ENCODE data around the gene GRIP2. TPM values are rescaled to one million over a fixed set of nuclear protein-coding genes. Genes with fewer than 3 reads are reported as not detected.

Gene GRIP2
- total RNA-seq, 1 donor from 2014 or later: not detected

GRCh38 chr3:14465425-14465824, 74.7 kb downstream of the GRIP2 start:
- TF ChIP-seq CTCF (IDR thresholded peaks at IDR 0.05; ENCODE audit: insufficient read depth, low read length, poor library complexity, severe bottlenecking): no peak
- no peak for DNase-seq (ENCODE audit: low read depth)
- no peaks in the 10 kb centered on the region for H3K27me3 ChIP-seq (ENCODE audit: control insufficient read depth, insufficient read depth, low read length)
- H3K36me3 ChIP-seq (ENCODE audit: control insufficient read depth, insufficient read depth, low read length): peaks cover 9% of the 10 kb centered on the region
- H3K4me3 ChIP-seq (ENCODE audit: low read depth, low read length): no peak overlapping the region

- Histone ChIP-seq H3K36me3 (ENCODE audit: control insufficient read depth, insufficient read depth, low read length) (peaks cover 9% of the 10 kb centered on the region), H3K27me3 (ENCODE audit: control insufficient read depth, insufficient read depth, low read length) (no peaks in the 10 kb centered on the region), H3K4me3 (ENCODE audit: low read depth, low read length) (no peak overlapping the region)
- DNase-seq (ENCODE audit: low read depth): no peak
- TF ChIP-seq CTCF (IDR thresholded peaks at IDR 0.05; ENCODE audit: insufficient read depth, low read length, poor library complexity, severe bottlenecking): no peak
Measured at GRCh38 chr3:14464521-14464920, 75.6 kb downstream of the GRIP2 start.

GRCh38 chr3:14464141-14464465, 76.0 kb downstream of the GRIP2 start:
- no peak for TF ChIP-seq CTCF (IDR thresholded peaks at IDR 0.05; ENCODE audit: insufficient read depth, low read length, poor library complexity, severe bottlenecking)
- Histone ChIP-seq H3K4me3 (ENCODE audit: low read depth, low read length) (no peak overlapping the region), H3K27me3 (ENCODE audit: control insufficient read depth, insufficient read depth, low read length) (no peaks in the 10 kb centered on the region), H3K36me3 (ENCODE audit: control insufficient read depth, insufficient read depth, low read length) (peaks cover 7% of the 10 kb centered on the region)
- no peak for DNase-seq (ENCODE audit: low read depth)

- Histone ChIP-seq H3K36me3 (ENCODE audit: control insufficient read depth, insufficient read depth, low read length) (peaks cover 6% of the 10 kb centered on the region), H3K27me3 (ENCODE audit: control insufficient read depth, insufficient read depth, low read length) (no peaks in the 10 kb centered on the region), H3K4me3 (ENCODE audit: low read depth, low read length) (no peak overlapping the region)
- no peak for TF ChIP-seq CTCF (IDR thresholded peaks at IDR 0.05; ENCODE audit: insufficient read depth, low read length, poor library complexity, severe bottlenecking)
- no peak for DNase-seq (ENCODE audit: low read depth)
Measured at GRCh38 chr3:14463330-14464140, 76.6 kb downstream of the GRIP2 start.

GRCh38 chr3:14462738-14463137, 77.4 kb downstream of the GRIP2 start:
- no peak for TF ChIP-seq CTCF (IDR thresholded peaks at IDR 0.05; ENCODE audit: insufficient read depth, low read length, poor library complexity, severe bottlenecking)
- Histone ChIP-seq H3K36me3 (ENCODE audit: control insufficient read depth, insufficient read depth, low read length) (peaks cover 6% of the 10 kb centered on the region), H3K27me3 (ENCODE audit: control insufficient read depth, insufficient read depth, low read length) (no peaks in the 10 kb centered on the region), H3K4me3 (ENCODE audit: low read depth, low read length) (no peak overlapping the region)
- DNase-seq (ENCODE audit: low read depth): no peak

All from kidney epithelial cell (primary cell).